HG02840 (cell line): ENCODE measurements around the gene CDK16.

ENCODE experiments used
- ATAC-seq: cut with Tn5 transposase; IDR thresholded peaks from one replicate; pipeline ENCODE4 v1.9.1; 2021; ENCODE audit warnings: mild to moderate bottlenecking, moderate library complexity, moderate number of reproducible peaks; ENCODE audit not compliant: unreplicated experiment, low FRiP score

Gene CDK16

GRCh38 chrX:47184486-47184885 lies 34.0 kb upstream of the CDK16 start:
- ATAC-seq: no peak

DNA sequence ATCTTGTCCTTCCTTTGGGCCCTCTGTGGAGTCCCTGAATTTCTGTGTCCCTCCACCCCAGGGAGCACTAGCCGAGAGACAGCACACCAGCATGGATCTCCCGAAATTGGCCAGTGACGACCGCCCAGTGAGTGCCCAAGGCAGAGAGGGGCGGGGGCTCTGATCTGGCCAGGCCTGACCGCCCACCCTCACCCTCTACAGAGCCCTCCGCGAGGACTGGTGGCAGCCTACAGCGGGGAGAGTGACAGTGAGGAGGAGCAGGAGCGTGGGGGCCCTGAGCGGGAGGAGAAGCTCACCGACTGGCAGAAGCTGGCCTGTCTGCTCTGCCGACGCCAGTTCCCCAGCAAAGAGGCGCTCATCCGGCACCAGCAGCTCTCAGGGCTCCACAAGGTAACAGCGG lies 33.2 kb upstream of the CDK16 start:
- ATAC-seq: no peak

- no peak for ATAC-seq
These were observed 32.3 kb upstream of the CDK16 start for GRCh38 chrX:47186096-47186740.

DNA sequence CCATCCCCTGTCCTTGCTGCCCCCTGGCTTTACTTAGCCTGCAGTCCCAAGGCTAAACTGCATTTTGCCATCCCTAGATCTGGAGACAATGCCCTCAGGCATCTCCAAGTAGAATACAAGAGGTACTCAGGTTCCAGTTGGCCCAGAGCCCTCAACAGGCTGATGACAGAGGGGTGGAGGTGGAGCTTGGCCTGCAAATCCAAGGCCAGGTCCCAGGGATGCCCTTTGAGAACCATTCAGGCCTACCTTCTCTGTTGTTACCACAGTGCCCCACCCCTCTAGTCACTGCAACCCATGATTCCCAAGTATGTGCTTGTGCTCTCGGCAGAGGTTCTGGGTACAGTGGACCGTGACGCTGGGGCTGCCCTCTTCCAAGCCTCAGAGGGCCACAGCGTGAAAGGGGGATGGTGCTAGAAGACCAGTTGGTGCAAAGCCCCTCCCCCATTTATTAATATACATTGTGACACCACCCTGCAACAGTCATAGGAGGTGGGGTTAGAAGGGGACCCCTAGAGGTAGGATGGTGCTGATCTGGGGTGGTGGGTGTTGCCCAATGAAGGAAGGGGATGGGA lies 31.3 kb upstream of the CDK16 start:
- no peak for ATAC-seq

GRCh38 chrX:47189906-47190305 lies 28.6 kb upstream of the CDK16 start:
- ATAC-seq: no peak

DNA sequence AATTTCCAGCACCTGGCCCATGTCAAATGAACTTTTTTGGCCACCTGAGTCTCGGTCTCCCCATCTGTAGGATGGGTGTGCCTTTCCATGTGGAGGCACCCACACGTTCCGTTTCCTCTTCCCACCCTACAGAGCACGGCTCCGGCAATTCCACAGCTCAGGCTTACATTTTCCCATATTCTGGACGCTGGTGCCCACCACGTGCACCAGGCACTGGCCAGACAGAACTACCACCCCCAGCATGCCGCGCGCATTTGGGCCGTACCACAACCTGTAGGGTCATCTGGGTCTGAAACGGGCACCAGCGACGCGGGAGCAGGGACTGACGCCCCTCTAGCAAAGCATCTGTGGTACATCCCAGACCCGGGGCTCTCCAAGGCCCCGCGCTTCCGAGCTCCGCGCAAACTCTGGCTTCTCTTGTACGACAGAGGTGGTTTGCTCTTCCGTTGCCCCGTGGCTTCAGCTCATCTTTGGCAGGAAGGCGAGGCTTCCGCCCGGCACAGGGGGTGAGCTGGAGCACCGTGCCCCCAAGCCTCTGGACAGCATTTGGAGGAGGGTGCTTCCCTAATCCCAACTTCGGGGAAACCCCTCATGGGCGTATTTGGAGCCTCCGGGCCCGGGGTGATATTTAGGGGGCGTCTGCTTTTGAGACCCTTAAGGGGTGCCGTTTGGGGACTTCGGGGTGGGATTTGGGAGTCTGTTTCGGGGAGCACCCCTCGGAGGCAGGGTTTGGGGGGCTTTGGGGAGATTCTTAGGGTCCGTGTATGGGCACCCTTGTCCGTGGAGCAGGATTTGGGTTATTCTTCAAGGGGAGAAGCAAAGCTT lies 27.8 kb upstream of the CDK16 start:
- no peak for ATAC-seq

DNA sequence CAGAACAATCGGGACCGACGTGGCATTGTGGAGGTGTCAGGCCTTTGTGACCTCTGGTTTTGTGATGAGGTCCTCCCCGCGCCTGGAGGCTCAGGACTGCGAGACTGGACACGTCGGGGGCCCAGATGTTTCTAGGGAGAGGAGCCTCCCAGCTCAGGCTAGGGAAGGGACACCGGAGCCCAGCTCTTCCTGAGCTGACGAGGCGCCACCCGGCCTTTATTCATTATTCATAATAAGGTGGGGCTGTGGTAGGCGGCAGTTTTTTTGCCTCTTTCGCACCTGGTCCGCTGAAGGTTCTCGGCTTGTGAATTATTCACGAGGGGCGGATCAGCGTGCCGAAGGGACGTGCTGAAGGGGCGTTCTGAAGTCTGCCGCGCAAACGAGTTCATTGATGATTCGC lies 27.1 kb upstream of the CDK16 start:
- no peak for ATAC-seq

- ATAC-seq: no peak
These were observed 26.6 kb upstream of the CDK16 start for GRCh38 chrX:47191806-47192401.

GRCh38 chrX:47193475-47194193 lies 24.8 kb upstream of the CDK16 start, which contains the start of gene UBA1:
TSS of gene UBA1 (plus strand) at chrX:47193829. CDS start at chrX:47198803, 4,974 bp downstream.
- peak; percentile 79 for ATAC-seq

DNA sequence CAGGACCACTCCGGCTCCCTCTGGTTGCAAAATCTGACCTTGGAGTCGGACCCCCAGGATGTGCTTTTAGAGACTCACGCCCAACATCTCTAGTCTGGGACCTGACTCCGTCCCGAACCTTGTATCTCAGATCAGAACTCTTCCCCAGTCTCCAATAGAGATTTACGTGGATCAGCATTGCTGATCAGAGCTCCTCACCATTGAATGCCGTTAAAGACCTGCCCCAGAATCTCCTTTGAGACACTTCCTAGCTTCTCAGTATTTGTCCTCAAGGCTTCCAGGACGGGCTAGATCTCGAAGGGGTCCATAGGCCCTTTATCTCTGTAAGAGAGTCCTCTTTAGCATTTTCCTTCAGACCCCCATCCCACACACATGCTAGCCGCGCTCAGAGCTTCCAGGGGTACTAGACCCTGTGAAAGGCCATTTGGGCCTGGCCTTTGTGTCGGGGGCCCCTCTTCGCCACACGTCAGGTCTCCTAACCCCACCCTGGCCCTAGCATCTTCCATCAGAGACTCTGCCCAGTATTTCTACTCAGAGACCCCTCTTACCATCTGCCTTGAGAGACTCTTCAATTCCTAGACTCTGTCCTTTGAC lies 24.2 kb upstream of the CDK16 start:
- ATAC-seq: no peak

- no peak for ATAC-seq
These were observed 22.4 kb upstream of the CDK16 start for GRCh38 chrX:47196098-47196497.

- no peak for ATAC-seq
These were observed 21.0 kb upstream of the CDK16 start for GRCh38 chrX:47197526-47197925.

DNA sequence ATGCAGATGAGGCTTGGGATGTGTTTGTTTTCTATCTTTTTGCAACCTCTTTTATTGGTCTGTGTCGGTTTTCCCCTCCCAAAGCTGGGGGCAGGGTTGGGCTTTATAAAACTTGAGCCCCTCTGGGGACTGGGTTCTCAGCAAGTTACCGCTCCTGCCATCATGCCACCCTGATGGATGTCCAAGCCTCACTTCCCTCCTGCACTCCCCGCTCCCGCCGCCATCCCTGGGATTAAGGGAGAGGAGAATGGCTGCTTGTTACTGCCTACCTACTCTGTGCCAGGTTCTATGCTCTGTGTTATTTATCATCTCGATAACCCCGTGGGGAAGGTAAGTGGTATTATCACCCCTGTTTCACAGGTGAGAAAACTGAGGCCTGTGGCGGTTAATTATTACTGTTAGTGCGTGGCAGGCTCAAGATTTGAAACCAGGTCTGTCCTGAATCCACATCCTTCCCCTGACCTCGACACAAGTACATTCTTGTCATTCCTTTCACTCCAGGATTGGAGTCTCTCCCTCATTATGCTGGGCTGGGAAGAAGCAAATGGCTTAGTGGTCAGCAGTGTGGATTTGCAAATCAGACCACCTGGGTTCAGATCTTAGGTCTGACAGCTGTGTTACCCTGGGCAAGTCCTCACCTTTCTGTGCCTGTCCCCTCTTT lies 20.3 kb upstream of the CDK16 start:
- no peak for ATAC-seq

DNA sequence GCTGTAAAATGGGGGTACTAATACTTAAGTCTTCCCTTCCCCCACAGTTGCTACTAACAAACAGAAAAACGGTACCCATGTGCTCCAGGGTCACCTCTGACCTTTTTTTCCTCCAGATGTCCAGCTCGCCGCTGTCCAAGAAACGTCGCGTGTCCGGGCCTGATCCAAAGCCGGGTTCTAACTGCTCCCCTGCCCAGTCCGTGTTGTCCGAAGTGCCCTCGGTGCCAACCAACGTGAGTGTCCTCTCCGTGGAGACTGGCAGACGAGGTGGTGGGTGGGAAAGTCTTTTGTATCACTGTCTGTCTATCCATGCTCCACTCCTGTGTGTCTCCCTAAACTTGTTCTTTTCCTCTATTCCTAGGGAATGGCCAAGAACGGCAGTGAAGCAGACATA lies 19.8 kb upstream of the CDK16 start:
- ATAC-seq: no peak

DNA sequence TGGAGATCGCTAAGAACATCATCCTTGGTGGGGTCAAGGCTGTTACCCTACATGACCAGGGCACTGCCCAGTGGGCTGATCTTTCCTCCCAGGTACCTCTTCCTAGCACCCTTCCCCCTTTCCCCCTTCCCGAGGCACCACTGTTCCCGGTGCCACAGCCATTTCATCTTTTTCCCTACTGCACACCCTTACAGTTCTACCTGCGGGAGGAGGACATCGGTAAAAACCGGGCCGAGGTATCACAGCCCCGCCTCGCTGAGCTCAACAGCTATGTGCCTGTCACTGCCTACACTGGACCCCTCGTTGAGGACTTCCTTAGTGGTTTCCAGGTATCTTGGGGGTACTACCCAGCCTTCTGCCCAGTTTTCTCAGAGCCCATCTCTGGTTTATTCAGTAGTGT lies 19.2 kb upstream of the CDK16 start:
- ATAC-seq: no peak

DNA sequence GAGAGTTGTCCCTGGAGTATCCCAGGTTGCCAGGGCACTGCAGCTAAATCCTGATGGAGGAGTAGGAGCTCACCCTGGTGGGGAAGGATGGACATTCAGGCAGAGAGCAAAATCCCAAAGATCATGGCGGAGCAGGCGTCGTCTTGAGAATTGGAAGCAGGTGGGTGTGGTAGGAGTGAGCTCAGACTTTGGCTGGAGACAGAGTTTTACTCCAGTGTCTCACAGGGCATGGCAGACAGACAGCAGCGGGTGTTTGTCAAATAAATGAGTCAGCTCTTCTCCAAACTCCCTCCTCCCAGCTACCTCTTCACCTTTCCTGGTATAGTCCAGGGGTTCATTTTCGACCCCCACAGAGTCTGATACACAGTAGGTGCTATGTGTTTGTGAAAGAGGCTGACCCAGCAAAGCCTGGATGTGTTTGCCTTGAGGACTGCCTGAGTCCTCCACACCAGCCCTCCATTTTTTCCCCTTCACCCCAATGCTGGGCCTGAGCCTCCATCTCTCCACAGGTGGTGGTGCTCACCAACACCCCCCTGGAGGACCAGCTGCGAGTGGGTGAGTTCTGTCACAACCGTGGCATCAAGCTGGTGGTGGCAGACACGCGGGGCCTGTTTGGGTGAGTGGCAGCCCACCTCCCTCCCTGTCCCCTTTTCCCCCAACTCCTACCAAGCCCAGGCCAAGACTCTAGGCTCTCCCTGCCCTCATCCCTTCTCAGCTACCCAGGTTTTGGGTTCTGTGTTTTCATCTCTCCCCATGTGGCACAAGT lies 17.9 kb upstream of the CDK16 start:
- no peak for ATAC-seq

- no peak for ATAC-seq
These were observed 17.0 kb upstream of the CDK16 start for GRCh38 chrX:47201345-47201944.

DNA sequence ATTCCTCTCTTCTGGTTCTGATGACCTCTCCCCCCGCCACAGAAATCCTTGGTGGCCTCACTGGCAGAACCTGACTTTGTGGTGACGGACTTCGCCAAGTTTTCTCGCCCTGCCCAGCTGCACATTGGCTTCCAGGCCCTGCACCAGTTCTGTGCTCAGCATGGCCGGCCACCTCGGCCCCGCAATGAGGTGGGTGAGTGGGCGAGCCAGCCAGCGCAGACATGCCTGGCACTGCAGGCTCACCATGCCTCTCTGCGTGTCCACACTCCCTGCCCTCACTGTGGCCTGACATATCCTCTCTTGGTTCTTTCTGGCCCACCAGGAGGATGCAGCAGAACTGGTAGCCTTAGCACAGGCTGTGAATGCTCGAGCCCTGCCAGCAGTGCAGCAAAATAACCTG lies 16.2 kb upstream of the CDK16 start:
- no peak for ATAC-seq

GRCh38 chrX:47202877-47203276 lies 15.6 kb upstream of the CDK16 start:
- no peak for ATAC-seq
